ENCODE data around the gene SMPD3.
A peak's percentile ranks its signal among the peaks of the same experiment; 100 is the strongest.
"Not testable (repeated sequence)": the region's sequence is repeated elsewhere in the genome, so short reads cannot be mapped to it uniquely, and the experiment has no call there.

Gene SMPD3

DNA sequence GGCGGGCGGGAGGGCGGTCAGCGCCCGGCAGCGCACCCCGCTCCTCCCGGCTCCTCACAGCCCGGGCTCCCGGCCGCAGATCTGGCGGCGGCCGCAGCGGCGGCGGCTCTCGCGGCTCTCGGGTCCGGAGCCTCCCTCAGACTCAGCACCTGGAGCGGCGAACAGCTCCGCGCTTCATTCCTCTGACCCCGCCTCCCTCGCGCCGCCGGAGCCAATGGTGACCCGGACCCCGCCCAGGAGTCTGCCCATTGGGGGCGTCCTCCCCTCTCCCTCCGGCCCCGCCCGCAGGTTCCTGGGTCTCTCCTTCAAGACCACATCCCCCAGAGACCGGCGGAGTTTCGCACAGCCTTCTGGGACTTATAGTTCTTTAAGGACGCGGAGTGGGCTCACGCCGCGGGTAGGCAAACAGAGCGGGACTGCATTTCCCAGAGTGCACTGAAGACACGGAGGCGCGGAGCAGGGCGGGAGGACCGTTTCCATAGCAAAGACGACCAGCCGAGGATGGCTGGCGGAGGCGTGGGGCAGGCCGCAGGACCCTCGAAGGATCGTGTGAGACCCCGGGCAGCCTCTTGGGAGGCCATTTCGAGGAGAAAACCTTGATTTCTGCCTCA is at the start of gene SMPD3:
Gene SMPD3, minus strand, starts transcription at position 149 of the 611 bp plus-strand sequence. CDS start 76,327 bp downstream, outside the sequence.
- peak; percentile 99 for DNase-seq (ENCODE audit: low spot score)

DNA sequence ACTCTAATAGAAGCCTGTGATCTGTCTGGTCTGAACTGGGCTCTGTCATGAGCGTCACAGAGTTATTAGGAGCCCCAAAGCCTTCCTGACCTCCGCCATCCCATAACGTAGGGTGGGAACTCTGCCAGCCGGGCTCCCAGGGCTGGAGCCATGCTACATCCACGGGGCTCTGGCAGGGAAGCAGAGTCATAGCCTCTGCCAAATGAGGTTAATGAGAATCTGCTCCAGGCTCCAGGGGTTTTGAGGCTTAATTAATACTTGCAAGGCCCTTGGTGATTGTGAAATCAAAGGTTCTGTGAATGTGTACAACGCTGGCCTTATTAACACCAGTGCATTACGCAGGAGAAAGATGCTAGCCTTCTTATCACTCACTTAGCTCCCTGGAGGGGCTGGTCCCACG is 48.4 kb upstream of the SMPD3 start:
- DNase-seq (ENCODE audit: low spot score), result no peak

DNA sequence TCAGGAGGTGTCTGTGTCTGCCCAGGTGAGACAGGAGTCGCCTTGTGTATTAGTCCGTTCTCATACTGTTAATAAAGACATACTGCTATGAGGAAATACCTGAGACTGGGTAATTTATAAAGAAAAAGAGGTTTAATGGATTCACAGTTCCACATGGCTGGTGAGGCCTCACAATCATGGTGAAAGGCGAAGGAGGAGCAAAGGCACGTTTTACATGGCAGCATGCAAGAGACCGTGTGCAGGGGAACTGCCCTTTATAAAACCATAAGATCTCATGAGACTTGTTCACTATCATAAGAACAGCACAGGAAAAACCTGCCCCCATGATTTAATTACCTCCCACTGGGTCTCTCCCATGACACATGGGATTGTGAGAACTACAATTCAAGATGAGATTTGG is 46.0 kb upstream of the SMPD3 start:
- not testable (repeated sequence) for DNase-seq (ENCODE audit: low spot score)

DNA sequence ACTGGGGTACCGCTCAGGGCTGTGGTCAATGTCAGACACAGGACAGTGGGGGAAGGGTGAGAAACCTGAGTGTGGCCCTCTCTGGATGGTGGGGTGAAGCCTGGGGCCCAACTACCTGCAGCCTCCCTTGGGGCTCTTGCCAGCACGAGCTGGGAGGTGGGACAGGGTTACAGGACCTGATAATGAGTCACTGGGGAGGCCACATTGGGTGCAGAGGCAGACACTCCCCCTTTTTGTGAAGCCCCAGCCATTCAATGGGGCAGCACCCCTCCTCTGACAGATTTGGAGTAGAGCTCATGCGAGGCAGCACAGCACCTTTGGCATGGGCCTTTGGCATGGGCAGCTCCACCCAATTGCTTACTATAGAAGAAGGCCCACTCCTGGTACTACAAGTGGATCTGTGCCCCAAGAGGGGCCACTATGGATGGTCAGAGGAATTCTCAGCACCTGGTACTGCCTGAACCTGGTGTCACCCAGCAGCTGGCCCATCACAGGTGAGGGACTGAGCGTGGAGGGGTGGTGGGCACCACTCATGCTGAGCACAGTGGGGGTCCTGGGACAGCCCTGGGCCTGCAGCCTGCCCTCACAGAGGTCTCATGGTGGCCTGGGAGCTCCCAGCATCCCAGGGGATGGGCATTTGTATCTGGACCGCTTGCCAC is 45.2 kb upstream of the SMPD3 start:
- DNase-seq (ENCODE audit: low spot score), result no peak

DNA sequence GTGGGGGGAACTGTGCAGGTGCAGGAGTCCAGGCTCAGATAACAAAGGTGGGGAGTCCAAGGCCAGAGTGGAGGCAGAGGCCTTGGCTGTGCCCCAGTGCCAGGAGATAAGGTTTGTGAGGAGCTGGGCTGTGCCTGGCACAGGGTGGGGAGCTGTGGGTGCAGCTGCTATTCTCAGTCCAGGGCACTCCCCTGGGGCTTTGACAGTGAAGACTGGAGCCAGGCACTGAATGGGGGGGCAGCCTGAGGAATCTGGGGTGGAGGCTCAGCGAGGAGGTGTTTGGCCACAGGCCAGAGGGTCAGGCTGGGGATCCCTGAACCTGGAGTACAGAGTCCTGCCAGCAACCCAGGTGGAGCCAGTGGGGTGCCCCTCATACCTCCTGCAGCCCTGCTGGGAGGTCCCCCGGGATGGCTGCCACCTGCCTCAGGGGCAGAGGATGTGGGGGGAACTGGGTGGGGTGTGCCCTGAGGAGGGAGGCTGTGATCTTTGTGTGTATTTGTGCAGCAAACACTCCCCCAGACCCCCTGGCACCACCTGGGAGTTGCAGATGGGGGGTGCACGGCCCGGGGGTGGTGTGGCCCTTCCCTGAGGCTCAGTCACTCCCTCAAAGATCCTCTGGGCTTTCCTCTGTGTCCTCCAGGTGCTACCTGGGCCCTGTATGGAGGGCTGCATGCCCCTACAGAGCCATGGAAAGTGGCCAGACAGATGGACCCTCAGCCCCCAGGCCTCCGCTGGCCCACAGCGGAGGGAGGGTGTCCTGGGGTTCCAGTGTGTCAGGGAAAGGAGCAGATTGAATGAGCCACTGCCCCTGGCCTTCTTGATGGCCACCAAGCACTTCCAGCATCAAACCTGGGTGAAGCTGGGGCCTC is 44.5 kb upstream of the SMPD3 start:
- no peak for DNase-seq (ENCODE audit: low spot score)

DNA sequence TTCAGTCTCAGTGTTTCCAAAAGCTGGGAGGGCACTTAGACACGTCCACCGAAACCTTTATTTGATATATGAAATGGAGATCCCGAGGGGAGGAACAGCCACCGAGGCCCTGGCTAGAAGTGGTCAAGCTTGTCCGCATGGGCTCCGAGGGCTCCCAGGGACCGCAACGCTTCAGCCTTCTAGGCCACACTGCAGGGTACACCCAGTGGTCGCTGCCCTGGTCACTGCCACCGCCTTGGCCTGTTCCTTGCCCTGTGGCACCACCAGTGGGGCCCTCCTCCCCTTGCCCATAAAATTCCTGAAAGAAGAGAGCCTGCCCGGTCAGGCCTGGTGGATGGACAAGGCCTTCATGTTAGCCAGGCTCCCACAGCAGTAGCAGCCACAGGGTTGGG is 43.8 kb upstream of the SMPD3 start:
- DNase-seq (ENCODE audit: low spot score), result no peak

DNA sequence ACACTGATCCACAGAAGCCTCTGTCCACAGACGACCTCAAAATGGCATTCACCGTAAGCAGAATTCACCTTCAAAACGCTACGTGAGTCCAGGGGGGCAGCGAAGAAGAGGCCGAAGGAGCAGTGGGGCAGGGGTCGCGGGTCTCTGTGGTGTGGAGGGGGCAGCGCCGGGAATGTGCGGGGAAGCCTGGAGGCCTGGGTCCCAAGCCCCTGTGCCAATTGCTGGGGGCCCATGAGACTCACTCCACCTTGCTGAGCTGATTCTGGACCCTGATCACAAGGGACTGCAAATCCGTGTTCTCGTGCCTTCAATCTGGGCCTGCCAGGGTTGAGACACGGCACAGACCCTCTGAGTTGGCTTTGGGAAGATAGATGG is 43.3 kb upstream of the SMPD3 start:
- no peak for DNase-seq (ENCODE audit: low spot score)

DNA sequence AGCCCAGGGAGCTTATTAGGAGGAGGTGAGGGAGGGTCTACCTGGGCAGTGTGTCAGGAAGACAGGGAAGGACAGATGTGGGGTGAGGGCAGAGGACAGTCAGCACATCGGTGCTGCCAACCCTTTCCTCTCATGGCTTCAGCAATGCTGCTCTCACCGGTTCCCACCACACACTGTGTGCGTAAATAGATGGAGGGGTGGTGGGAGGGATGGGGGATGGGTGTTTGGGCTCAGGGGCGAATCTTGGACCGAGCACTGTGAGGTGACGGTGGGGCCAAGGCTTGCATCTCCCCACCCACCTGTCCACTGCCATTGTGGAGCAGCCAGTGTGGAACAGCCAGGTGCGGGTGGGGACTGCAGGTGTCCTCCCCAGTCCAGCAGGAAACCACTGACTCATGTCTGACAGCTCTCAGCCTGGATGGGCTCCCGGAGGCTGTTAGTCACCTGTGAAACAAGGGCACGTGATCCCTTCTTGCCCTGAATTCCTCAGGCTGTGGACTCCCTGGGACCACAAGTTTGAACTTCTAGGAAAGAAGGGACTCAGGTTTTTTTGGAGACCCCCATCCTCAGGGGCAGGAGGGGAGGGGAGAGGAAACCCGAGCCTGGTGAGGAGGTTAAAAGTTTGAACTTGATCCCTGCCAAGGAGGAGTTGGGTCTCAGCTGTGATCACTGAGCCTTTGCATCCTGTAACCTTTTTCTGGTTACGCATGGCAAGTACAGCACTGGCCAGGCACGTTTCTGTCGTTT is 42.7 kb upstream of the SMPD3 start:
- no peak for DNase-seq (ENCODE audit: low spot score)

DNA sequence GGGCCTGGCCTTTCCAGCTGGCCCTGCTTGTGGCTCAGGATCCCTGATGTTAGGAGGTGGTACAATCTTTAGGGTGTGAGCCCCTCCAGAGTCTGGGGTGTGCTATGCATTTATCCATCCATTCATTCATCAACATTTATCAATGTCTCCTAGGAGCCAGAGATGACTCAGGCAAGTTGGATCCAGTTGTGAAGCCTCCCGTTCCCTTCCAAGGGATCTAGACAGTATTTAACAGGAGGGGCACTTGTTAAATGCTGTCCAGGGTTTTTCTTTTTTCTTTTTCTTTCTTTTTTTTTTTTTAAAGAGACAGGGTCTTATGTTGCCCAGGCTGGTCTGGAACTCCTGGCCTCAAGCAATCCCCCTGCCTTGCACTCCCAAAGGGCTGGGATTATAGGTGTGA is 42.0 kb upstream of the SMPD3 start:
- DNase-seq (ENCODE audit: low spot score), result no peak

DNA sequence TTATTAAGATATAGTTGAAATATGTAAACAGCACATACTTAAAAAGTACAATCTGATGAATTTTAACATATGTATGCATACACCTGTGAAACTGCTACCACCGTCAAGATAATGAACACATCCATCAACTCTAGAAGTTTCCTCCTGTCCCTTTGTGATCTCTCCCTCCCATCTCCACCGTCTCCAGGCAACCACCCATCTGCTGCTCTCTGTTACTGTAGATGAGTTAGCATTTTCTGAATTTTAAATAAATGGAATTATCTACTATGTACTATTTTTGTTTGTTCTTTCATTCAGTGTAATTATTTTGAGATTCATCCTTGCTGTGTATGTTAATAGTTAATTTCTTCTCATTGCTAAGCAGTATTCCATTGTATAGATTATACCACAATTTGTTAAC is 40.2 kb upstream of the SMPD3 start:
- no peak for DNase-seq (ENCODE audit: low spot score)

DNA sequence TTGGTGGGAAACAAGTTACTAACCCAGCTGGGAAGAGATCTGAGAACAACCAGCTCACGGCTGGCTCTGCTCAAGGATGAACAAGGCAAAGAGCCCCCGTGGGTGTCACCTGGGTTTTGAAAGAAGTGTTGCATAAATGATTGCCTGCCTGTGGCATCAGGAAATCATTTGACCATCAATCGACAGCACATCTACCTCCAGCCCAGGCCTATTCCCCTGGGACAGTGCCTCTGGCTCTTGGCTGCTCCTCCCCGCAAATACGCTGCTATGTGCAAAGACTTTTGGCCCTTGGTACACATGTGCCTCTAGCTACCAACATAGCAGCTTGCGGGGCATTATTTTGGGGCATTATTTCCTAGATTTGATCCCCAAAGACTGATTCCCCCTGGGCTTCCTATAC is 39.4 kb upstream of the SMPD3 start:
- no peak for DNase-seq (ENCODE audit: low spot score)

DNA sequence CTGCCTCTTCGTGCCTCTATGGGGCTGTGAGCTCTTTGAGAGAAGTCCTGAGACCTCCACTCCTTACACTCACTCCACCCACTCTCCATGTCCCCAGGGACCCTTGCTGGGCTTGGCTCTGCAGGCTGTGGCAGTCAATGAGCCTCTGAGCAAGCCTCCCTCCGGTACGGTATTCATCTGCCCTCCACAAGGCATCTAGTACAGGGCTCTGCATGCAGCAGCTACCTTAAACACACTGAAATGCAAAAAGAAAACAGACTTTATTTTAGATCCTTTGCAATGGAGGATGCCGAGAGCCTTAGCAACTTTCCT is 38.9 kb upstream of the SMPD3 start:
- DNase-seq (ENCODE audit: low spot score), result no peak

DNA sequence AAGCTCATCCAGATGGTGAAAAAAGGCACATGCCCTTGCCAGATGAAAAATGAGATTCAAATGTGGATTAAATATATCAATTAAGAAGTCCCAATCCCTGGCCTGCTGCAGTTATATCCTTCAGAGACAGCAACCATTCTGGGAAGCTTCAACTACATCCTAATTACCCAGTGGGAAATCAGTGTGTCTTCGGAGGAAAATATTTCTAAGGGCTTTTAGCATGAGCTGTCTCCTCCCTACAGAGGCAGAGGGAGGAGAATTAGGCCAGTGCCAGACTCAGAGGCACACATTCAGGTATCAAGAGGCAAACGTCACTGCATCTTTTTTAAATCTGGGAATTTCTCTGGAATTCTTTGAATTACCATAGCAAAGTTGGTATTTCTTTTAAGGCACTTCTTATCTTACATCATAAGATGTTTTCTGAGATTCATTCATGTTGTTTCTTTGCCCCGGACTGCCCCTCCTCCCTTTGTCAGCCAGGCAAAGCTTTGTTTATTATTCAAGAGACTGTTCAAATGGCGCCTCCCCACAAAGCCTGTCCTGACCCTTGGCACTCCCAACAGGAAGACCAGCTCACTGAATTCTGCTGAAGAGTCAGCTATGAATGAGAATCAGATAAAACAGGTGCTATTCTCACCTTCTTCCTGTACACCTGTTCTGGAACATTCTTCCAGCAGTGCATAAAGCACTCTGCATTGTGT is 38.3 kb upstream of the SMPD3 start:
- DNase-seq (ENCODE audit: low spot score), result no peak

DNA sequence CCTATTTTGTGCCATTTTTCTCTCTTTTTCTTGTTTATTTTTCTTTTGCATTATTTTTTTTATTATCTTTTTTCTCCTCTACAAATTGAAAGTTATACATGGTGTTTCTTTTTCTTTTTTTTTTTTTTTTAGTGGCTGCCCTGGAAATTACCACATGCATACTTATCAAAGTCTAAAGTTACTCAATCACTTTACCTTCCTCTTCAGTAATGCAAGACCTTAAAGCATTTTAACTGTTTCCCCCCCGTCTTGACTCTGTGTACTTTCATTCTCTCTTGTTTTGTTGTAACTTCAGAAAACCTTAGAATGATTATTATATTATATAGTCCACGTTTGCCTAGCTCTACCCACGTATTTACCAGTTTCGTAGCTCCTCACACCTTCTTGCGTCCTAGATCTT is 33.3 kb upstream of the SMPD3 start:
- DNase-seq (ENCODE audit: low spot score), result no peak

DNA sequence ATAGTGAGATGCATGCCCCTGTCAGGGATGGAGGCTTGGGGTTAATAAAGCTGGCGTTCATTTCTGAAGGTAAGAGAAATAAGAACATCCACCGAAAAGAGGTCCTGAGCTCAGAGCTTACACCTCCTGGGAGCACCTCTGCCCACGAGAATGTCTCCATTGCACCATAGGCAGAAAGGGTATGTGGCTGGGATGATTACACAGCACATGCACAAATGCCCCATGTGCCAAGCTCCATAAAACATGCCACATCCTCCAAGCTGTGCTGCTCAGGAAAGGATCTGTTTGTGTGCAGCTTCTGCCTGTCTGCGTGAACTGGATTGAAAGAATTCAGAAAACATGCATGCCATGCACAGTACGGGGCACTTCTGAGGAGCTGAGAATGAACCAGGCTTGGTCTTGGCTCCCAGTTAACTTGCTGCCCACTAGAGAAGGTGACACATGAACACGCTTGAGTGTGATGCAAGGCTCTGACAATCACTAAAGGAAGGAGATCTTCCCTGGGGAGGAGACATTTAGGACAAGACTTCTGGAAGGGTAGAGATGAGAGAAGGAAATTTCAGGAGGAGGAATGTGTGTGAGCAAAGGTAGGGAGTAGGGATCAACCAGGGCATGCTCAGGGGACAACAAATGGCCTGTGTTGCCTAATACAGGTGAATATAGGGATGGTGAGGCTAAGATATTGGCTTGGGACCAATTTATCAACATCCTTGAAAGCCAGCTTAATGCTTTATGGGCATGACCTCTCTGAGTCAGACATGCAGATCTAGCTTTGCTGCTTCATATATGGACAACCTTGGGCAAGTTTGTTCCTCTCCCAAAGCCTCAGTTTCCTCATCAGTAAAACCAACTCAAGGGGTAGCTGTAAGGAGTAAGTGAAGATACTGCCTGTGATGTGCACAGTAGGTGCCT is 32.0 kb upstream of the SMPD3 start:
- DNase-seq (ENCODE audit: low spot score), result no peak

DNA sequence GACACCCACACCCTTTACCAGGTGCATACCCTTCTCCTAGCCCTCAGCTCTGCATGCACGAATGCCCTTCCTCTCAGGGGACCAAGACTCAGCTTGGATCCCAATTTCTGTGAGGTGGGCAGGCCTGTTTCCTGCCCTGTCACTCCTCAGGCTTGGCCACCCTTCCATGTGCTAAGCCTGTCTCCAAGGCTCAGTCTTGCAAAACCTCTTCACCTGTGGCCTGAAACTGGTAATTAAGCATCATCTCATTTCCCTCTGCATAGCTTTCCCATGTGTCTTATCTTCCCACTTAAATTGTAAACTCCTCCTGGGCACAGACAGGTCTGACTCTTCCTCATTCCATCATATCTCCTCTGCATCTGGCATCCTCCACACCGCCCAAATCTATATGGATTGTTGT is 31.0 kb upstream of the SMPD3 start:
- DNase-seq (ENCODE audit: low spot score), result no peak

DNA sequence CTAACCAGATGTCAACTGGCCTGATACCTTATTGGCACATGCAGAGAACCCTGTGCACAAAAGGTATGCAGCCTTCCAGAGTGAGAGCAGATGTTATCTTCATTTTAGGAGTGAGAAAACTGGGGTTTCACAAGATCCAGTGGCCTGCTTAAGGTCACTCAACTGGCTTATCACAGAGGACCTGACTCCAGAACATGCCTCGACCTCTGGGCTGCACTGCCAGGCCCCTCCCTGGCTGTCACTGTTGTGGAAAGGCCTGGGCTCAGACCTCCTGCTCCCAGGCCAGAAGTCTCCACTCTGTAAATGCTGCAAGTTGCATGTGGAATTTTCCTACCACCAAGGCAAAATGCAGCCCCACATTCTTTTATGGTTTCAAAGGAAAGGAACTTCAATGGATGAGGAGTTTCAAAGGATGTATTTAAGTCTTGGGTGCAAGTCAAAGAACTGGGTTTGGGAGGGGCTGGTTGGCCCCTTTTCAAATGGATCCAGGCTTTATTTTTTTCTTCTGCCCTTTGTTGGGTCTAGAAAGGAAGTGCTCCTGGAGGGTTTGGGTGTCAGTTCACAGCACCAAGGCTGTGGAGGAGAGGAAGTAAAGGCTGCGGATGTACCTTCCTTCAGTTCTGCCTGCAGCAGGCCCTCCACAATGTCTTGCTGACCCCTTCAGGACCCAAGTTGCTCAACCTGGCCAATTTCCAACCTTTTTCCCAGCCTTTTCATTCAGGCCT is 30.4 kb upstream of the SMPD3 start:
- DNase-seq (ENCODE audit: low spot score), result peak; percentile 52

DNA sequence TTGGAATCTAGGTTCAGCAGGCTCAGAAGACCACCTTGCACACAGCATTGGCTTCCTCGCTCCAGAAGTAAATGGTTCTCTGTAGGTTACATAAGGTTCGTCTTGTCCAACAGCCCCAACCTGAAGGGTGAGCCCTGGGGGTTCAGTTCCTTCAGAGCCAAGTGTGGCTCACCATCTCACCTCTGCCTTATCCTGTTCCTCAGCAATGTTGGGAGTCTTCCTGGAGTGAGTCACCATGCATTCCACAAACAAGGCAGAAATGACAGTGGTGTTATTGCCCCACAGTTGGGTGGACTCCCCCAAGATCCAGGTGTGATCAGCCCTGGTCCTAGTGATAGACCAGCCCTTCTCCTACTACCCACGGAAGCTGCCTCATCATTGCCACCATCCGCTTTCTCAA is 26.8 kb upstream of the SMPD3 start:
- DNase-seq (ENCODE audit: low spot score), result no peak

DNA sequence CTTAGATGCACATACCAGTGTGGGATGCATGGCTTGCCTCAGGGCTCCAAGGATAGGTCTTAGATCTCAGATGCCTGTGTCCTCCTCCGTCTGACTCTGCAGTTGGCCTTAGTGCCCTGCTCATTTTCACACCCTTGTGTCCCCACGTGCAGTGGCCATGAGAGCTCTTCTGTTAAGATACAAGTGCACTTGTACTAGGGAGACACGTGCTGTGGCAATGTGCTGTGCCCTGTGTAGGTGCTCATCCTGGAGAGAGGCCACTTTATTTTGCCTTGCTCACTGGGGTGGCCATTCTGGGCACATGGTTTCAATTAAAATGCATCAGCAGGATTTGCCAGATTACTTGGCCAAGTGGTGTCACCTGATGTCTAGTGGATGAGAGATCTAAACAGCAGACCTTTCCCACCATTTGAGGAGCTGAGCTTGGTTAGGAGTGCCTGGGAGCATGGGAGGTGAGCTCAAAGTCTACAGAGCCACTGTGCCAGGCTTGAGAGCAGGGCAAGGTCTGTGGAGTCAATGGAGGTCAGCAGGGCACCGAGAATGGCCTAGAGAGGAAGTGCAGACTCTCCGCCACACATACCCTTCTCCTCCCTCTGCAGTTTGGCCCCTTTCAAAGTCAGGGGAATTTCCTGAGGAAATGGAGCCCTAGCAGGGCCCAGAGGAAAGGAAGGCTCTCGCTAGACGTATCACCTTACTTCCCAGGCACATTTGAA is 25.2 kb upstream of the SMPD3 start:
- DNase-seq (ENCODE audit: low spot score), result no peak

DNA sequence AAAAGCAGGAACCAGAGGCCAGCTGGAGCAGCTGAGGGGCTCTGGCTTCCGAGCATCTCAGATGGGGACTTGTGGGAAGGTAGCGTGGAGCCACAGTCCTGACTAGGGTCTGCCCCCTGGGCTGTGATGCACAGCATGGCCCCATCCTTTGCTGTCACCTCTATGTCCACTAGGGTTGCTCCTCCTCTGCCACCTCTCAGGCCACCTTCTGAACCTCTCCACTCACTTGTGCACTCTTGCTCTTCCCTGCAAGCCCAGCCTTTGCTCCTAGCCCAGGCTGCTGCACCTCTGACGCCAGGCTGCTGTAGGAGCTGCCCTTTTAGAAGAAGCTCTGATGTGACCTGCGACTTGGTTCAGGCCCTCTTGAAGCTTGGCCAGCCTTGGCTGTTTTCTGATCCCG is 24.3 kb upstream of the SMPD3 start:
- no peak for DNase-seq (ENCODE audit: low spot score)

Data from HuH-7.5 (cell line).